ENCODE results near the gene SLC22A7. TPM values are rescaled to one million over a fixed set of nuclear protein-coding genes. Genes with fewer than 3 reads are reported as not detected.

Gene SLC22A7
- total RNA-seq, 2 experiments from 2014 or later: not detected

DNA sequence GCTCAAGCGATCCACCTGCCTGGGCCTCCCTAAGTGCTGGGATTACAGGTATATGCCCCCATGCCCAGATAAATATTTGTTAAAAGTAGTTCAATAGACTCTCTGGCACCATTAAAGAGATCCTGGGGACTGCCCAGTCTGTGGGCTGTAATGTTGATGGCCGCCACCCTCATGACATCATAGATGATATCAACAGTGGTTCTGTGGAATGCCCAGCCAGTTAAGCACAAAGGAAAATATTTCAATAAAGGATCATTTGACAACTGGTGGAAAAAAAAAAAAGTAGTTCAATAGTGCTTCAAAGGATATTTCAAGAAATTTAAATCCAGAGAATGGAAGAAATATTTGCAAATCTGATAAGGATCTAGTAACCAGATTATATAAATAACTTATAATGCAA is 12.1 kb downstream of the SLC22A7 start:
- CTCF ChIA-PET: interaction anchor here (3.0 kb wide), 1 partner anchor 88 kb away, joined by 21 read pairs; no protein-coding TSS in a partner anchor
- intact Hi-C loops (cut with micrococcal nuclease): no loop called here

GRCh38 chr6:43310624-43311023 is 12.6 kb downstream of the SLC22A7 start:
- CTCF ChIA-PET: no interaction called here
- no peaks in the 10 kb centered on the region for H3K27me3 Mint-ChIP-seq
- H3K4me1 Mint-ChIP-seq (ENCODE audit: low read depth): peaks cover 9% of the 10 kb centered on the region
- intact Hi-C loops (cut with micrococcal nuclease): no loop called here
- H3K27ac Mint-ChIP-seq: no peak overlapping the region
- H3K4me3 Mint-ChIP-seq: no peak overlapping the region
- no peaks in the 10 kb centered on the region for H3K36me3 Mint-ChIP-seq
- POLR2A ChIA-PET: no interaction called here
- no peak for DNase-seq
- no peaks in the 10 kb centered on the region for H3K9me3 Mint-ChIP-seq

More for the DNA sequence above, 12.1 kb downstream of the SLC22A7 start:
- H3K27me3 Mint-ChIP-seq: no peaks in the 10 kb centered on the region
- POLR2A ChIA-PET: no interaction called here
- H3K36me3 Mint-ChIP-seq: no peaks in the 10 kb centered on the region
- H3K4me1 Mint-ChIP-seq (ENCODE audit: low read depth): peaks cover 9% of the 10 kb centered on the region
- no peak overlapping the region for H3K4me3 Mint-ChIP-seq
- no peak for DNase-seq
- H3K27ac Mint-ChIP-seq: no peak overlapping the region
- H3K9me3 Mint-ChIP-seq: no peaks in the 10 kb centered on the region

DNA sequence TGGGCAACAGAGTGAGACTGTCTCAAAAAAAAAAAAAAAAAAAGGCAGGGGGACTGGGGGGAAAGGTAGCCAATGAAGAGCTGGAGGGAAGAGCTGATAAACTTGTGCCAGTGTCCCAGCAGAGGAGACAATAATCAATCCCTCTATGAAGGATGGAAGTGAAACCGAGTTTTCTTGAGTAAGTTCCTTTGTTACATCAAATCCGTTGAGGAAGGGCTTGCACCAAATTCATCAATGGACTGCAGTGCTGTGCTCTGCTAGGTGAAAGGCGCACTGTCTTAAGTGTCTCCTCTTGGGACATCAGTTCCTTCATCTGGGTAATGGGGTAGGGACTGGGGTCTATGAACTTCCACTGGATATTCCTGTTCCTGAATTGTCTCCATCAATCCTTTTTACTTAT is 13.6 kb downstream of the SLC22A7 start:
- H3K27ac Mint-ChIP-seq: no peak overlapping the region
- POLR2A ChIA-PET: no interaction called here
- no peaks in the 10 kb centered on the region for H3K27me3 Mint-ChIP-seq
- DNase-seq: no peak
- peaks cover 9% of the 10 kb centered on the region for H3K4me1 Mint-ChIP-seq (ENCODE audit: low read depth)
- CTCF ChIA-PET: no interaction called here
- H3K36me3 Mint-ChIP-seq: no peaks in the 10 kb centered on the region
- H3K4me3 Mint-ChIP-seq: no peak overlapping the region
- intact Hi-C loops (cut with micrococcal nuclease): no loop called here
- no peaks in the 10 kb centered on the region for H3K9me3 Mint-ChIP-seq

GRCh38 chr6:43313813-43314212 is 15.8 kb downstream of the SLC22A7 start:
- POLR2A ChIA-PET: no interaction called here
- H3K4me3 Mint-ChIP-seq: no peak overlapping the region
- intact Hi-C loops (cut with micrococcal nuclease): no loop called here
- H3K9me3 Mint-ChIP-seq: no peaks in the 10 kb centered on the region
- H3K4me1 Mint-ChIP-seq (ENCODE audit: low read depth): peaks cover 6% of the 10 kb centered on the region
- H3K27ac Mint-ChIP-seq: no peak overlapping the region
- no peak for DNase-seq
- CTCF ChIA-PET: interaction anchor here (0.6 to 1.6 kb wide), 2 partner anchors 21 to 52 kb away, joined by 3 to 4 read pairs; no protein-coding TSS in a partner anchor
- no peaks in the 10 kb centered on the region for H3K36me3 Mint-ChIP-seq
- H3K27me3 Mint-ChIP-seq: no peaks in the 10 kb centered on the region

DNA sequence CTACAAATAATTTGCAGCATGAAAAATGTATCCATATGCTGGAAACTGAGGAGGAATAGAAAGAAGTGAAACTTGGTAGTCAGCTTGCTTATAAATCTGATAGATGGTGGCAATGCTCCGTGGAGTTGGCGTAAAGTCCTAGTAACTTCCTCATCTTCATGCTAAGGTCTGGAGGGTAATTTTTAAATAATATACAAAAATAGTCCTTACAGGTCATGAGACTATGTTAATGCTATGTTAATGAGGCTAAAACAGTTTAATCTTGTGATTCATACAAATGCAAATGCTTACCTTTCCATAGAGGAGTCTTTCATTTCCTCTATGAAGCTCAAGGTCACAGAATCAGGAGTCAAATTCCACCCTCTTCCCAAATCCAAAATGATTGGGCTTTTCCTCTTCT is 20.0 kb downstream of the SLC22A7 start:
- H3K27ac Mint-ChIP-seq: no peak overlapping the region
- DNase-seq: no peak
- ChIA-PET CTCF (interaction anchor here (1.1 to 1.6 kb wide), 3 partner anchors 9 to 188 kb away, joined by 4 to 8 read pairs (median 4); partner anchors contain the start of gene CRIP3), POLR2A (no interaction called here)
- intact Hi-C loops (cut with micrococcal nuclease): no loop called here
- H3K36me3 Mint-ChIP-seq: no peaks in the 10 kb centered on the region
- no peaks in the 10 kb centered on the region for H3K4me1 Mint-ChIP-seq (ENCODE audit: low read depth)
- H3K27me3 Mint-ChIP-seq: no peaks in the 10 kb centered on the region
- no peak overlapping the region for H3K4me3 Mint-ChIP-seq
- no peaks in the 10 kb centered on the region for H3K9me3 Mint-ChIP-seq

GRCh38 chr6:43325876-43326275 is 27.8 kb downstream of the SLC22A7 start:
- Mint-ChIP-seq H3K4me3 (no peak overlapping the region), H3K9me3 (no peaks in the 10 kb centered on the region), H3K27ac (no peak overlapping the region), H3K4me1 (ENCODE audit: low read depth) (no peaks in the 10 kb centered on the region), H3K27me3 (no peaks in the 10 kb centered on the region), H3K36me3 (no peaks in the 10 kb centered on the region)
- intact Hi-C loops (cut with micrococcal nuclease): no loop called here
- no peak for DNase-seq
- ChIA-PET CTCF (interaction anchor here (1.1 kb wide), 1 partner anchor 11 kb away, joined by 3 read pairs; no protein-coding TSS in a partner anchor), POLR2A (no interaction called here)

DNA sequence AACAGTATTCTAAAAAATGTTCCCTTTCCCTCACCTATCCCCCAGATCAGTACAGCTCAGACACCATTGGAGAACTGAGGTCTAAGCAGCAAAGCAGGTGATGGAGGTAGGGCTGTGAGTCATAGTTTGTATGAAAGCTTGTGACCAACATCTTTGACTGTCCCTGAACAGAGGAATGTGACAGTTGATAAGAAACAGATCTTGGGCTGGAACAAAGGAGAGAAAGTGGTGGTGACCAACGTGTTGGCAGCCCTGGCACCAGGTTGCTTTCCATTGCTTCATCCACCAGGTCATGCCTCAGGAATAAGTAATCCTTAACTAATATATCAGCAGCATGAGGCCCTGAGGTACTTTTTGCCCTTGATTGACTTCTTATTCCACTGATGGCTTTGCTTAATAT is 30.5 kb downstream of the SLC22A7 start:
- no peak for DNase-seq
- peaks cover 14% of the 10 kb centered on the region for H3K4me1 Mint-ChIP-seq (ENCODE audit: low read depth)
- ChIA-PET CTCF (no interaction called here), POLR2A (no interaction called here)
- intact Hi-C loops (cut with micrococcal nuclease): no loop called here
- no peaks in the 10 kb centered on the region for H3K9me3 Mint-ChIP-seq
- no peaks in the 10 kb centered on the region for H3K27me3 Mint-ChIP-seq
- H3K36me3 Mint-ChIP-seq: no peaks in the 10 kb centered on the region
- no peak overlapping the region for H3K27ac Mint-ChIP-seq
- H3K4me3 Mint-ChIP-seq: no peak overlapping the region

DNA sequence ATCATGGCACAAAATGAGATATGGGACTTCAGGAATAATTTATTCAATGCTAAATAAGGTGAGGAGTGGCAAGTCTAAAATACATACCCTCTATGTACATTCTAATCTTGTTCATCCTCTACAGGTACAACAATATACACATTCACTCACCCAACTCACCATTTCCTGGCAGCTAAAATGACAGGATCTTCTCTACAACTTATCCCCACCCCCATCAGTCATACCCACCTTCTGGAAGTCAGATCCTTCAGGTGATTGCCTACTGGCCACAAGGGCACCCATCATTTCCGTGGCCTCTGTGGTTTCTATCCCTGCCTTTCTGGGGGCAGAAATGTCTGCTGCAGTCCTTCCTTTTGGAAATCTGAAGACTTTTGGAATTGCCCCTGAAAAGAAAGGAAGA is 33.4 kb downstream of the SLC22A7 start:
- intact Hi-C loops (cut with micrococcal nuclease): no loop called here
- H3K27me3 Mint-ChIP-seq: no peaks in the 10 kb centered on the region
- H3K27ac Mint-ChIP-seq: peak overlapping the region; percentile 65
- H3K9me3 Mint-ChIP-seq: no peaks in the 10 kb centered on the region
- H3K4me3 Mint-ChIP-seq: no peak overlapping the region
- CTCF ChIA-PET: no interaction called here
- POLR2A ChIA-PET: interaction anchor here (0.6 kb wide), 1 partner anchor 330 kb away, joined by 3 read pairs; no protein-coding TSS in a partner anchor
- H3K36me3 Mint-ChIP-seq: peaks cover 2% of the 10 kb centered on the region
- peaks cover 14% of the 10 kb centered on the region for H3K4me1 Mint-ChIP-seq (ENCODE audit: low read depth)
- peak; percentile 18 for DNase-seq

- H3K27me3 Mint-ChIP-seq: no peaks in the 10 kb centered on the region
- H3K9me3 Mint-ChIP-seq: no peaks in the 10 kb centered on the region
- no peak for DNase-seq
- H3K27ac Mint-ChIP-seq: no peak overlapping the region
- POLR2A ChIA-PET: interaction anchor here (0.6 kb wide), 1 partner anchor 330 kb away, joined by 3 read pairs; no protein-coding TSS in a partner anchor
- CTCF ChIA-PET: no interaction called here
- H3K4me1 Mint-ChIP-seq (ENCODE audit: low read depth): peaks cover 14% of the 10 kb centered on the region
- peaks cover 4% of the 10 kb centered on the region for H3K36me3 Mint-ChIP-seq
- H3K4me3 Mint-ChIP-seq: no peak overlapping the region
- intact Hi-C loops (cut with micrococcal nuclease): no loop called here
These were observed 33.8 kb downstream of the SLC22A7 start for GRCh38 chr6:43331891-43332290.

- Mint-ChIP-seq H3K36me3 (peaks cover 8% of the 10 kb centered on the region), H3K4me3 (no peak overlapping the region), H3K27ac (no peak overlapping the region), H3K27me3 (no peaks in the 10 kb centered on the region), H3K9me3 (no peaks in the 10 kb centered on the region), H3K4me1 (ENCODE audit: low read depth) (peaks cover 22% of the 10 kb centered on the region)
- ChIA-PET POLR2A (interaction anchor here (0.9 kb wide), 1 partner anchor 35 kb away, joined by 3 read pairs; the partner anchor contains the start of gene ZNF318), CTCF (interaction anchor here (0.8 to 2.1 kb wide), 7 partner anchors 21 to 187 kb away, joined by 3 to 9 read pairs (median 4); partner anchors contain the start of genes CRIP3 and DNPH1)
- no peak for DNase-seq
- intact Hi-C loops (cut with micrococcal nuclease): no loop called here
These were observed 36.5 kb downstream of the SLC22A7 start for GRCh38 chr6:43334466-43335095.

- intact Hi-C loops (cut with micrococcal nuclease): no loop called here
- peaks cover 12% of the 10 kb centered on the region for H3K36me3 Mint-ChIP-seq
- peaks cover 22% of the 10 kb centered on the region for H3K4me1 Mint-ChIP-seq (ENCODE audit: low read depth)
- H3K4me3 Mint-ChIP-seq: no peak overlapping the region
- ChIA-PET POLR2A (no interaction called here), CTCF (interaction anchor here (0.9 to 1.6 kb wide), 2 partner anchors 33 to 62 kb away, joined by 5 read pairs; no protein-coding TSS in a partner anchor)
- no peak for DNase-seq
- no peak overlapping the region for H3K27ac Mint-ChIP-seq
- H3K9me3 Mint-ChIP-seq: no peaks in the 10 kb centered on the region
- no peaks in the 10 kb centered on the region for H3K27me3 Mint-ChIP-seq
These were observed 37.4 kb downstream of the SLC22A7 start for GRCh38 chr6:43335469-43335868.

DNA sequence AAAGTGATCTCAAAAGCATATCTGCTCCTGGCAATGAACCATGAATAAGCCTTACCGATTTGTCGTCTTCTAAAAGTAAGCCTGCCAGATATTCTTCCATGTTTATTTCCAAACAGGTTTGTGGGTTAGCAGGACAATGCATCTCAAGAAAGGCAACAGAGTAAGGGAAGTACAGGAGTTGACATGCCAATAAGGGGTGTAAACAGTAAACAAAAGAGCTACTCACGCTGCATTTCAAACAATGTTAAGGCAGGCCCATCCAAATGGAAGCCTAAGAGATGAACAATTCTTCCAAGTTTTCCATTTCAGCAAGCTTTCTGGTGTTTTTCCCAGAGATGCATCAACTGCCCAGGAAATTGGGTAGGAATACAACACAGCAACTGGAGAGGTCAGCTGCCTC is 38.3 kb downstream of the SLC22A7 start:
- Mint-ChIP-seq H3K4me3 (no peak overlapping the region), H3K27me3 (no peaks in the 10 kb centered on the region), H3K27ac (no peak overlapping the region), H3K36me3 (peaks cover 17% of the 10 kb centered on the region), H3K4me1 (ENCODE audit: low read depth) (peaks cover 17% of the 10 kb centered on the region), H3K9me3 (no peaks in the 10 kb centered on the region)
- POLR2A ChIA-PET: no interaction called here
- CTCF ChIA-PET: interaction anchor here (1.1 kb wide), 1 partner anchor 272 kb away, joined by 4 read pairs; no protein-coding TSS in a partner anchor
- DNase-seq: no peak
- intact Hi-C loops (cut with micrococcal nuclease): no loop called here

- Mint-ChIP-seq H3K9me3 (no peaks in the 10 kb centered on the region), H3K4me3 (no peak overlapping the region), H3K27ac (no peak overlapping the region), H3K4me1 (ENCODE audit: low read depth) (peaks cover 7% of the 10 kb centered on the region), H3K36me3 (peaks cover 18% of the 10 kb centered on the region), H3K27me3 (no peaks in the 10 kb centered on the region)
- POLR2A ChIA-PET: no interaction called here
- intact Hi-C loops (cut with micrococcal nuclease): no loop called here
- DNase-seq: no peak
- CTCF ChIA-PET: interaction anchor here (0.9 kb wide), 1 partner anchor 168 kb away, joined by 4 read pairs; no protein-coding TSS in a partner anchor
These were observed 40.2 kb downstream of the SLC22A7 start for GRCh38 chr6:43338243-43338642.
